SK-N-SH treated with all-trans-retinoic acid at 6 μM for 48 hours (cell line): Measurements from ENCODE around the gene WFS1.

ENCODE experiments used
- BACH2 ChIP-seq: fragments of 250-450 bp; sonication (Bioruptor Pico); IDR thresholded peaks from 2 replicates; pipeline ENCODE4 v1.9.0; 2021; ENCODE audit warnings: mild to moderate bottlenecking, borderline replicate concordance
- ISL1 ChIP-seq: fragments of 250-450 bp; sonication (Bioruptor Pico); IDR thresholded peaks from 2 replicates; pipeline ENCODE4 v2.1.2; 2022; ENCODE audit warnings: mild to moderate bottlenecking, moderate library complexity
- POU6F1 ChIP-seq: fragments of 250-450 bp; sonication (Bioruptor Pico); IDR thresholded peaks from 2 replicates; pipeline ENCODE4 v1.8.0; 2021; ENCODE audit warnings: low read depth, mild to moderate bottlenecking, moderate library complexity, borderline replicate concordance
- PPARA ChIP-seq: fragments of 250-450 bp; sonication (Bioruptor Pico); IDR thresholded peaks from 2 replicates; pipeline ENCODE4 v1.5.0; 2020; ENCODE audit warnings: mild to moderate bottlenecking, borderline replicate concordance
- ZFP3 ChIP-seq: fragments of 250-450 bp; sonication (Bioruptor Pico); IDR thresholded peaks from 2 replicates; pipeline ENCODE4 v1.5.0; 2020; ENCODE audit warnings: mild to moderate bottlenecking, moderate library complexity
- ZNF8 ChIP-seq: fragments of 450-650 bp; formaldehyde crosslinking; IDR thresholded peaks from 2 replicates; pipeline ENCODE4 v1.5.0; 2020; ENCODE audit warnings: mild to moderate bottlenecking, moderate library complexity
- TF ChIP-seq, protein P1 (sequence below): fragments of 250-450 bp; sonication (Bioruptor Pico); IDR thresholded peaks from 2 replicates; pipeline ENCODE4 v1.8.0; 2020; ENCODE audit warnings: mild to moderate bottlenecking, moderate library complexity, borderline replicate concordance

GRCh38 chr4:6332669-6333050 lies 63.0 kb downstream of the WFS1 start:
- TF ChIP-seq, protein P1, sequence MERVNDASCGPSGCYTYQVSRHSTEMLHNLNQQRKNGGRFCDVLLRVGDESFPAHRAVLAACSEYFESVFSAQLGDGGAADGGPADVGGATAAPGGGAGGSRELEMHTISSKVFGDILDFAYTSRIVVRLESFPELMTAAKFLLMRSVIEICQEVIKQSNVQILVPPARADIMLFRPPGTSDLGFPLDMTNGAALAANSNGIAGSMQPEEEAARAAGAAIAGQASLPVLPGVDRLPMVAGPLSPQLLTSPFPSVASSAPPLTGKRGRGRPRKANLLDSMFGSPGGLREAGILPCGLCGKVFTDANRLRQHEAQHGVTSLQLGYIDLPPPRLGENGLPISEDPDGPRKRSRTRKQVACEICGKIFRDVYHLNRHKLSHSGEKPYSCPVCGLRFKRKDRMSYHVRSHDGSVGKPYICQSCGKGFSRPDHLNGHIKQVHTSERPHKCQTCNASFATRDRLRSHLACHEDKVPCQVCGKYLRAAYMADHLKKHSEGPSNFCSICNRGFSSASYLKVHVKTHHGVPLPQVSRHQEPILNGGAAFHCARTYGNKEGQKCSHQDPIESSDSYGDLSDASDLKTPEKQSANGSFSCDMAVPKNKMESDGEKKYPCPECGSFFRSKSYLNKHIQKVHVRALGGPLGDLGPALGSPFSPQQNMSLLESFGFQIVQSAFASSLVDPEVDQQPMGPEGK (CRISPR knock-in tag), result no peak
- TF ChIP-seq POU6F1 (CRISPR knock-in tag), result no peak
- no peak for TF ChIP-seq BACH2 (CRISPR knock-in tag)
- TF ChIP-seq PPARA (CRISPR knock-in tag), result no peak
- TF ChIP-seq ZFP3, result no peak
- no peak for TF ChIP-seq ZNF8 (CRISPR knock-in tag)
- TF ChIP-seq ISL1, result no peak
